IMR-90 (cell line): Measurements from ENCODE around the gene BCDIN3D. TPM values are rescaled to one million over a fixed set of nuclear protein-coding genes. Genes with fewer than 3 reads are reported as not detected.

Source experiments
- ATAC-seq: fragments of 200-7000 bp; cut with Tn5 transposase; 2 replicates; pipeline ENCODE4 v1.9.1; 2020; ENCODE audit warnings: low read depth, mild to moderate bottlenecking, moderate library complexity
- BruUV-seq: library from RNA; stranded (reverse); fragments of 400-500 nt; replicated peaks from 2 replicates; lab custom pipeline; 2021; lab: Mats Ljungman, UMichigan
- CTCF ChIA-PET: fragments of 300-600 bp; formaldehyde crosslinking; extraction: SDS; loops from one replicate; lab custom pipeline; 2021; ENCODE audit warnings: antibody characterized with exemption; lab: Yijun Ruan, JAX
- POLR2A ChIA-PET: fragments of 300-600 bp; sonication (Branson Sonifier 250); formaldehyde crosslinking; loops from one replicate; lab custom pipeline; 2022; ENCODE audit warnings: antibody characterized with exemption; ENCODE audit not compliant: unreplicated experiment; lab: Charles Lee
- DNase-seq: peaks from one replicate; pipeline ENCODE4 v3.0.0; 2013
- H2AFZ ChIP-seq: replicated peaks from 2 replicates; pipeline ENCODE3; 2013; ENCODE audit warnings: low read length, mild to moderate bottlenecking; ENCODE audit not compliant: poor library complexity
- H2AK5ac ChIP-seq: 2 replicates; pipeline ENCODE4 v1.6.1; 2013; ENCODE audit warnings: low read depth, low read length, inconsistent platforms
- H2AK9ac ChIP-seq: replicated peaks from 2 replicates; pipeline ENCODE3; 2013; ENCODE audit warnings: mild to moderate bottlenecking, low read depth, low read length, moderate library complexity; ENCODE audit not compliant: poor library complexity
- H2BK120ac ChIP-seq: 2 replicates; pipeline ENCODE4 v1.6.1; 2013; ENCODE audit warnings: low read depth, low read length, inconsistent platforms
- H2BK15ac ChIP-seq: 3 replicates; pipeline ENCODE4 v1.6.1; 2013; ENCODE audit warnings: low read depth, low read length, inconsistent platforms
- H2BK20ac ChIP-seq: 2 replicates; pipeline ENCODE4 v1.6.1; 2013; ENCODE audit warnings: low read depth, mild to moderate bottlenecking, inconsistent platforms, low read length, moderate library complexity
- H2BK5ac ChIP-seq: 2 replicates; pipeline ENCODE4 v1.6.1; 2013; ENCODE audit warnings: mild to moderate bottlenecking, low read depth, low read length, inconsistent platforms; ENCODE audit not compliant: poor library complexity, severe bottlenecking
- H3K14ac ChIP-seq: replicated peaks from 2 replicates; pipeline ENCODE4 v1.6.1; 2013; ENCODE audit warnings: low read depth, low read length, inconsistent platforms
- H3K18ac ChIP-seq: 2 replicates; pipeline ENCODE4 v1.6.1; 2013; ENCODE audit warnings: low read depth, low read length, control low read depth
- H3K23ac ChIP-seq: 2 replicates; pipeline ENCODE4 v1.6.1; 2013; ENCODE audit warnings: low read depth, low read length, inconsistent platforms
- H3K27ac ChIP-seq: 2 replicates; pipeline ENCODE4 v1.5.1; 2013; ENCODE audit warnings: mild to moderate bottlenecking, control low read depth, low read length; ENCODE audit not compliant: insufficient read depth
- H3K27me3 ChIP-seq: 2 replicates; pipeline ENCODE4 v1.6.1; 2013; ENCODE audit warnings: low read length; ENCODE audit not compliant: control insufficient read depth, insufficient read depth
- H3K36me3 ChIP-seq: 2 replicates; pipeline ENCODE4 v1.6.1; 2013; ENCODE audit warnings: low read length, mixed read lengths; ENCODE audit not compliant: control insufficient read depth, insufficient read depth
- H3K4ac ChIP-seq: 2 replicates; pipeline ENCODE4 v1.6.1; 2013; ENCODE audit warnings: low read depth, low read length, inconsistent platforms
- H3K4me1 ChIP-seq: 2 replicates; pipeline ENCODE4 v1.6.1; 2013; ENCODE audit warnings: low read length, mixed read lengths; ENCODE audit not compliant: control insufficient read depth, insufficient read depth
- H3K4me2 ChIP-seq: 2 replicates; pipeline ENCODE4 v1.6.1; 2013; ENCODE audit warnings: low read depth, mild to moderate bottlenecking, control low read depth, low read length, moderate library complexity
- H3K4me3 ChIP-seq: 2 replicates; pipeline ENCODE4 v1.5.1; 2013; ENCODE audit warnings: low read depth, mild to moderate bottlenecking, control low read depth, low read length, moderate library complexity; ENCODE audit not compliant: insufficient read depth
- H3K56ac ChIP-seq: 2 replicates; pipeline ENCODE4 v1.6.1; 2013; ENCODE audit warnings: low read length, inconsistent platforms; ENCODE audit not compliant: insufficient read depth; ENCODE audit errors: extremely low read depth
- H3K79me1 ChIP-seq, 2 experiments: 2 replicates each; pipeline ENCODE4 v1.6.1; 2013; ENCODE audit warnings: low read length in 2 of 2, inconsistent platforms in 1 of 2, low read depth in 1 of 2
- H3K9ac ChIP-seq: 2 replicates; pipeline ENCODE4 v1.6.1; 2013; ENCODE audit warnings: low read depth, low read length, control low read depth
- H3K9me1 ChIP-seq: 2 replicates; pipeline ENCODE4 v1.6.1; 2013; ENCODE audit warnings: low read length, inconsistent platforms; ENCODE audit not compliant: insufficient read depth
- H3K9me3 ChIP-seq: 2 replicates; pipeline ENCODE4 v1.6.1; 2013; ENCODE audit warnings: low read length; ENCODE audit not compliant: control insufficient read depth, insufficient read depth
- H4K20me1 ChIP-seq: 2 replicates; pipeline ENCODE4 v1.6.1; 2013; ENCODE audit warnings: low read length, inconsistent platforms; ENCODE audit not compliant: insufficient read depth
- H4K5ac ChIP-seq: 2 replicates; pipeline ENCODE4 v1.6.1; 2013; ENCODE audit warnings: mild to moderate bottlenecking, low read depth, low read length, control low read depth
- H4K8ac ChIP-seq, 2 experiments: 2 replicates each; pipeline ENCODE4 v1.6.1; 2013; ENCODE audit warnings: low read depth in 2 of 2, low read length in 2 of 2, control low read depth in 1 of 2, inconsistent platforms in 1 of 2
- H4K91ac ChIP-seq: 2 replicates; pipeline ENCODE4 v1.6.1; 2013; ENCODE audit warnings: low read depth, low read length, inconsistent platforms; ENCODE audit not compliant: insufficient read depth
- CEBPB ChIP-seq: IDR thresholded peaks from 2 replicates; pipeline ENCODE4 v1.6.1; 2012; ENCODE audit warnings: low read depth, low read length, improper control_type of control experiment
- FOS ChIP-seq: fragments of 150-350 bp; IDR thresholded peaks from 2 replicates; pipeline ENCODE4 v1.6.1; 2016; ENCODE audit warnings: low read depth, low read length
- MAFK ChIP-seq: IDR thresholded peaks from 2 replicates; pipeline ENCODE4 v1.6.1; 2012; ENCODE audit warnings: low read depth, low read length, improper control_type of control experiment
- WGBS, 2 experiments: methylation state at CpG; one replicate each; pipeline versions ENCODE4 v1.1.5 to v1.1.7; 2013; ENCODE audit warnings: missing lambda C conversion rate in 2 of 2; ENCODE audit not compliant: insufficient read length in 1 of 2; ENCODE audit errors: extremely low coverage in 2 of 2; 5-methylcytosine and 5-hydroxymethylcytosine counted together
- dilution Hi-C: fragments of 300-500 bp; cut with HindIII; formaldehyde crosslinking; loops from one replicate; pipeline ENCODE4 v1.14.3; 2018; ENCODE audit warnings: low sequenced_read_pairs; ENCODE audit not compliant: unreplicated experiment
- in situ Hi-C: fragments of 300-500 bp; cut with MboI; formaldehyde crosslinking; loops from 3 replicates; pipeline ENCODE4 v1.14.3; 2019; ENCODE audit warnings: low sequenced_read_pairs, inconsistent platforms, mixed read lengths
- intact Hi-C: fragments of 100-400 bp; cut with micrococcal nuclease; formaldehyde crosslinking; loops from 2 replicates; pipeline ENCODE4 v1.10.0; 2022
- polyA plus RNA-seq, 3 experiments: library from polyadenylated mRNA; depleted of rRNA; stranded (reverse); fragments of >200 nt; gene quantifications; 2 replicates each; pipeline ENCODE4 v1.2.3, GENCODE V29; 2012; ENCODE audit warnings: low replicate concordance in 1 of 3
- total RNA-seq: library from RNA; depleted of rRNA; stranded (reverse); fragments of >200 nt; gene quantifications from 2 replicates; pipeline ENCODE4 v1.2.3, GENCODE V29; 2012
- TF ChIP-seq, protein P1 (sequence below): fragments of 150-350 bp; IDR thresholded peaks from 2 replicates; pipeline ENCODE4 v1.6.1; 2016; ENCODE audit warnings: low read depth, mild to moderate bottlenecking, low read length, moderate library complexity, borderline replicate concordance

BCDIN3D gene
- total and polyA plus RNA-seq, 2 of the 4 experiments (the other 2 are of a cell fraction) = 2.3 TPM

DNA sequence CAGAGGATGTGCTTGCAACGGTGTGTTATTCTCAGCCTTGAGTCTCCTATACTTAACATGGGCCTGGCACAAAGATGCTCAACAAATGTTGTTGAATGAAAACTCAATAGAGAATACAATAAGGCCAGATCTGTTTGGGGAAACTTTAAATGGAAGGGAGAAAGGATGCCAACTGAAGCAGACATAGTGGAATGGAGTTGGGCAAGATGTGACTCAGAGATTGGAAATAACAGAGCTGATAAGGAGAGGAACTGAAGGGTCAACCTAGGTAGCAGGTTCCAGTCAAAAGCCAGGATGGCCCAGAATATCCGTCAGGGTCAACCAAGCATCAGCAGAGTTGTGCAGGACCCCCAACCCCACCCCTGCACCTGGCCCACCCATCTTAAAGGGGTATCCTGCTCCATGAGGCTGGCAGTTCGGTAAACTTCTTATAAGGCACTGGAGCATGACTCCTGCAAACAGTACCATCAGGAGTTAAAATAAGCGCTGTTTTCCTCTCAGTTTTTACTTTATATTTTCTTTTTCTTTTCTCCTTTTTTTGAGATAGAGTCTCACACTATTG lies 1.1 kb upstream of the BCDIN3D start:
- Histone ChIP-seq H3K36me3 (no peaks in the 10 kb centered on the region), H3K9me3 (no peaks in the 10 kb centered on the region), H4K20me1 (no peaks in the 10 kb centered on the region), H4K91ac (no peak overlapping the region), H3K79me1 (peaks cover 6 to 32% of the 10 kb centered on the region in 2 experiments; a peak in 3 of 4 replicates), H3K18ac (no peak overlapping the region), H2AK9ac (no peak overlapping the region), H3K56ac (no peak overlapping the region), H3K27me3 (peaks cover 13% of the 10 kb centered on the region), H3K23ac (no peak overlapping the region), H2AFZ (no peak overlapping the region), H4K5ac (no peak overlapping the region), H2BK5ac (no peak overlapping the region), H3K9ac (no peak overlapping the region), H3K14ac (no peak overlapping the region), H2BK20ac (no peak overlapping the region), H3K4me1 (peaks cover 5% of the 10 kb centered on the region), H3K4me3 (no peak overlapping the region), H3K27ac (no peak overlapping the region), H3K9me1 (peaks cover 3% of the 10 kb centered on the region; the same call in 1 of the 2 replicates), H3K4me2 (no peak overlapping the region), H4K8ac (peak overlapping the region; percentile 97 to 98; a peak in 3 of 4 replicates), H3K4ac (no peak overlapping the region), H2BK15ac (no peak overlapping the region), H2BK120ac (no peak overlapping the region), H2AK5ac (no peak overlapping the region)
- ChIA-PET POLR2A (no interaction called here), CTCF (no interaction called here)
- ATAC-seq (no peak), DNase-seq (no peak)
- TF ChIP-seq FOS (no peak), MAFK (no peak), CEBPB (peak; percentile 27; the same call in 1 of the 2 replicates)
- TF ChIP-seq, protein P1, sequence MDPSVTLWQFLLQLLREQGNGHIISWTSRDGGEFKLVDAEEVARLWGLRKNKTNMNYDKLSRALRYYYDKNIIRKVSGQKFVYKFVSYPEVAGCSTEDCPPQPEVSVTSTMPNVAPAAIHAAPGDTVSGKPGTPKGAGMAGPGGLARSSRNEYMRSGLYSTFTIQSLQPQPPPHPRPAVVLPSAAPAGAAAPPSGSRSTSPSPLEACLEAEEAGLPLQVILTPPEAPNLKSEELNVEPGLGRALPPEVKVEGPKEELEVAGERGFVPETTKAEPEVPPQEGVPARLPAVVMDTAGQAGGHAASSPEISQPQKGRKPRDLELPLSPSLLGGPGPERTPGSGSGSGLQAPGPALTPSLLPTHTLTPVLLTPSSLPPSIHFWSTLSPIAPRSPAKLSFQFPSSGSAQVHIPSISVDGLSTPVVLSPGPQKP = no peak
- in situ Hi-C loops (no loop called here), dilution Hi-C loops (no loop called here), intact Hi-C loops (no loop called here)
- WGBS, 2 experiments = 80% methylated on average over 1 of the region's 4 CpGs; no CpG with 5 or more reads in 1 of the 2 experiments
- no TSS peak for BruUV-seq
